Measurements from ENCODE around the gene KHSRP.
"Not testable (repeated sequence)": the region's sequence is repeated elsewhere in the genome, so short reads cannot be mapped to it uniquely, and the experiment has no call there.

The KHSRP gene

GRCh38 chr19:6417713-6418561, 6.7 kb downstream of the KHSRP start:
- peak; percentile 5 to 24 for DNase-seq

DNA sequence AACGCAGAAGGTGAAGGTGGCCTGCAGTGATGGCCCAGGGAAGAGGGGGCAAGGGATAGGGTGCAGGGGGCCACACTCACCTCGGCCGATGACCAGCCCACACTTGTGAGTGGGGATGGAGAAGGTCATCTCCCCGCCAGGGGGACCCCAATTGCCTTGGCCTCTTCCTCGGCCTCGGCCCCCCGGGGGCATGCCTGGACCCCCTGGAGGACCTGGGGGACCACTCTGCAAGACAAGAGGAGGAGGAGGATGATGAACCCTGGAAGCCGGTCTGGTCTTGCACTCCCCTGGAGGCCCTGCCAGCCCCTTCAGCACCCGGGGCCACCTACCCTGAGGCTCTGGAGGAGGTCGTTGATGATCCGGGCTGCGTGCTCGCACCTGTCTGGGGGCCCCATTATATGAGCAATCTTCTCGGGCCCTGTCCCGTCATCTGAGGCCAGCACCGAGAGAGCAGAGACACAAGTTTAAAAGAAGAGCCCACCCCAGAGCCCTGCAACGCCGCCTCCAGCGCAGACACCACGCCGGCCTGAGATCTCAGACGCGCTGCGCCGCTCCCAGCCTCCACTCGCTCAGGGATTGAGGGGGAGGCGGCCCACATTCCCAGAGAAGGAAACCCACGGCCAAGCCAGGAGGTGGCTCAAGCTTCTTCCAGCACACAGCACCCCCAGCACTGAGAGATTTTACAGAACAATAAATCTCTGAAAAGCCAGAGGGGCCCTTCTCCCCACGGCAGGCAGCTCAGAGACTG, 7.8 kb downstream of the KHSRP start:
- DNase-seq, result no peak

- DNase-seq, result no peak
Measured at GRCh38 chr19:6415591-6416190, 8.9 kb downstream of the KHSRP start.

- DNase-seq, result no peak
Measured at GRCh38 chr19:6414793-6415590, 9.6 kb downstream of the KHSRP start.

- DNase-seq, result no peak
Measured at GRCh38 chr19:6413721-6414643, 10.6 kb downstream of the KHSRP start.

DNA sequence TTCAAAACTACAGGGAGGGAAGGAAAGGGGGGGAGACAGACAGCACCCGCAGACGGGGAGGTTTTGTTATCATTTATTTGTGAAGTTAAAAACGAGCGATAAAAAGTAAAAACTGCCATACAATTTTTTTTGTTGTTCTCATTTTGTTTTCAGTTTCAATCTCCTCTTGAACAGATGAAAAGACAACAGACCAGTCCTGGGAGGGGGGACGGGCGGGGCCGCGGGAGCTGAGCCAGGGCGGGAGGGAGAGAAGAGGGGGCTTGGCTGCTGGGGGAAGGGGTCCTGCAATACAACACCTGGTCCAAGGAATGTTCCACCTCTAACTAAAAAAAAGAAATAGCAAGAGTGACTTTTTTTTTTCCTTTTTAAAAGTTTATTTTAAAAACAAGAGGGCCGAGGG, 11.3 kb downstream of the KHSRP start:
- no peak for DNase-seq

GRCh38 chr19:6412447-6413091, 12.0 kb downstream of the KHSRP start:
- no peak for DNase-seq

DNA sequence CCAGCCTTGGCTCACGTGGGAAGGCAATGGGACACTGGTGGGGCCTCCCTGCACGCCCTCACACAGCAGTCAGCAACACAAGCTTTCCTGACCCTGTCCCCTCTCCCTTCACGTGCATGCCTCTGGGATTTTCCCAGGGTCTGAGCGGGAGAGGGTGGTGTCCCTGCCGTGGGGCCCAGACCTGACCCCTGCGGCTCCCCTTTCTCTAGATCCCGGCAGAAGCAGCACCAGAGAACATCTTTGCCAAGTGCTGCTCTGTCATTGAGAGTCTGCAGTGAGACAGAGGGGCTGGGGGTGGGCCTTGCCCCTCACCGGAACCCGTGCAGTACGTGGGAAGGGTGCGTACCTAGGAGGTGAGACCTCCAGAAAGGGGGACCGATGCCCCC, 12.6 kb downstream of the KHSRP start:
- DNase-seq, result no peak

- no peak for DNase-seq
Measured at GRCh38 chr19:6409346-6409745, 15.3 kb downstream of the KHSRP start.

DNA sequence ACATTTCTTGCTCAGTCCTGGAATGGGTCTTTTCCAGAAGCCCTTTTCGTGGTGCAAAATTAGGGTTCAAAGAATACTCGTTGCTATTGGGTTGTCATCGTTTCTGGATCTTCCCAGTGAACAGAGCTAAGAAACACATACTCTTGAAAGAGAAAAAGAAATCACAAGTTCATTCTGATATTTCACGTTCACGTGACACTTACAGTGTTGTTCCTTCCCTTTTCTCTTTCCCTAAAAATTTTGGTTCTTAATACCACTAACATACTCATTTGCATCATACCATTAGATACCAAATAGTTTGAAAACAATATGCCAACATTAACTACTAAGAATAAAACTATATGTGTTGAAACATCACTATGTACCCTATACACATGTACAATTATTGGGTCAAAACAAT, 18.2 kb downstream of the KHSRP start:
- no peak for DNase-seq

- DNase-seq, result peak; percentile 58 to 82
Measured at GRCh38 chr19:6402837-6403608, 21.6 kb downstream of the KHSRP start.

- no peak for DNase-seq
Measured at GRCh38 chr19:6402058-6402457, 22.6 kb downstream of the KHSRP start.

DNA sequence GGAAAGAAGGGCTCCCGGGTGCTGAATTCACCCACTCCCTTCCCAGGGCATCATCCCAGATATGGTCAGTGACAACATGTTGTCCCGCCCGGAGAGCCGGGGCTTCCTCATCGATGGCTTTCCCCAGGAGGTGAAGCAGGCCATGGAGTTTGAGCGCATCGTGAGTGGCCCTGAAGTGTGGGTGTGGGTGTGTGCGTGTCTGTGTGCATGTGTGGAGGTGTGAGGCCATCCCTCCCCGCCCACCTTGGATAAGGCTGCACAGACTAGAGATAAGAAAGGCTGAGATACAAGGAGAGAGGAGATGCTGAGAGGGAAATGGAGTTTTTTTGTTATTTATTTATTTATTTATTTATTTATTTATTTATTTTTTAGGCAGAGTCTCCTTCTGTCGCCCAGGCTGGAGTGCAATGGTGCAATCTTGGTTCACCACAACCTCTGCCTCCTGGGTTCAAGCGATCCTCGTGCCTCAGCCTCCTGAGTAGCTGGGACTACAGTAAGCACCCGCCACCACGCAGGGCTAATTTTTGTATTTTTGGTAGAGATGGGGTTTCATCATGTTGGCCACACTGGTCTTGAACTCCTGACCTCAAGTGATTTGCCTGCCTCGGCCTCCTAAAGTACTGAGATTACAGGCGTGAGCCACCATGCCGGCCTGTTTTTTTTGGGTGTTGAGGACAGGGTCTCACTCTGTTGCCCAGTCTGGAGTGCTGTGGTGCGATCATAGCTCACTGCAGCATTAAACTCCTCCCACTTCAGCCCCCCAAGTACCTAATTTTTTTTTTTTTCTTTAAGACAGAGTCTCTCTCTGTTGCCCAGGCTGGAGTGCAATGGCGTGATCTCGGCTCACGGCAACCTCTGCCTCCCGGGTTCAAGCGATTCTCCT, 24.3 kb downstream of the KHSRP start:
- DNase-seq, result not testable (repeated sequence)

DNA sequence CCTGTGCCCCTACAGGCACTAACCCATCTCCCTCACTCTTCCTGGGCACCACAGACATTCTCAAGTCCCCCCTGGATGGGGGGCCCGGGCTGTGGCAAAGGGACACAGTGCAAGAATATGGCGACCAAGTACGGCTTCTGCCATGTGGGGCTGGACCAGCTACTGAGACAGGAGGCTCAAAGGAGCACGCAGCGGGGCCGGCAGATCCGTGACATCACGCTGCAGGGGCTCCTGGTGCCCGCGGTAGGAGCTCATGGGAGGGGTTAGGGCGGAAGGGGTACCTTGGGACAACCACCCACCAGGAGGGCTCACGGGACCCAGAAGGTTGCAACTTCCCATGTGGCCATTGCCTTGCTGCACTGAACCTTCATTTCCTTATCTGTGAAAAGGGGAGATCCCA, 28.3 kb downstream of the KHSRP start:
- no peak for DNase-seq

DNA sequence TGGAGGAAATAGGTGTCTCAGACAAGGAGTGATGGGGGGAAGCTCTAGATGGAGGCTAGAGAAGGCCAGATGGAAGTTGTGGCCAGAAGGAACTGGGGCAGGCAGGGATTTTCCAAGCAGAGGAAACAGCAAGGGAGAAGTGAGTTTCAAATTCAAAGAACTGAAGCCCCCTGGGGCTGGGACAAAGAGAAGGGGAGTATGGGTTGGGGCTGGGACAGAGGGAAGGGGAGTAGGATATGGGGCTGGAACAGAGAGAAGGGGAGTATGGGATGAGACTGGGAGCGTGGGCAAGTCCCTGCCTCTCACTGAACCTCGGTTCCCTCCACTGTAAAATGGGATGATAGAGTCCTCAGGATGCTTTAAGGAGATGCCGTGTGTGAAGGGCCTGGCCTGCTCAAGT, 29.8 kb downstream of the KHSRP start:
- no peak for DNase-seq

DNA sequence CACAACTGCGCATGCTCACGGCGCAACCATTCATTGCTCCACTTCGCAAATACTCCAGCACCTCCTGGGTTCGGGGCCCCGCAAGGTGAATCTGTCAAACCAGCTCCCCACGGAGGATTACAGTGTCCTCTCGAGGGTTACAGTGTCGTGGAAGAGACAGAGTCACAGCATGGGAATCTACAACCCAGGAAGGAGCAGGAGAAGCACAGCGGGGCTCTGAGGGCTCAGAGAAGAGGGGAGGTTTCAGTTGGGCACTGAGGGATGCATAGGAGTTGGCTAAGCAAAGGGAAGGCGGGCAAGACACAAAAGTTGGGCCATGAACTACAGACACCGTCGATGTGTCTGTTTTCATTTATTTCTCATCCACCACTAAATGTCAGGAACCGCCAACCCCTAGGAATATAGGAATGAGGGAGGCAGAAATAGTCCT, 30.6 kb downstream of the KHSRP start:
- no peak for DNase-seq

- DNase-seq, result peak; percentile 92
Measured at GRCh38 chr19:6393074-6393982, 31.3 kb downstream of the KHSRP start, which contains the start of gene GTF2F1. GTF2F1 (minus strand) TSS chr19:6393164; CDS start chr19:6392995, 169 bp downstream.

Data from hippocampal formation (tissue), 2 donors.